Measurements from ENCODE around the gene VSTM4. TPM values are rescaled to one million over a fixed set of nuclear protein-coding genes. Genes with fewer than 3 reads are reported as not detected.
A peak's percentile ranks its signal among the peaks of the same experiment; 100 is the strongest.

VSTM4 gene
- total and polyA plus RNA-seq, 9 of the 15 experiments (the other 6 are each of a cell fraction or from before 2014, with no cell fraction given) = 1.0 to 7.9 (median 3.0) TPM

DNA sequence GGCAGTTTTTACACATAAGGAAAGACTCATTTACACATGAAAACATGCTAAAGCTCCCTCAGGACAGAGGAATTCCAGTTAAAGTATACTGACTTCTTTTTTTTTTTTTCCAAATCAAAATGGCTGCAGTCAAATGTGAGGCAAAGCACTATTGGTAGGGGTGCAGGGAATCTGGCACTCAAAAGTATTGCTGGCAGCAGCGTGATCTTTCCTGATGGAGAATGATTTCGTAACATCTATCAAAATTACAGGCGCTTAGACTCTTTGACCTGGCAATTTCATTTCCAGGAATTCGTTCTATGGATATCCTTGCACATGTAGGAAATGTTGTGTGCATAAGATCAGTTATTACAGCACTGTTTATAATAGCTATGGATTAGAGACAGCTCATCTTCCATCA is 65.7 kb downstream of the VSTM4 start:
- H3K27ac ChIP-seq (ENCODE audit: extremely low read depth, low read depth, low read length) = no peak overlapping the region
- TF ChIP-seq BRF1 (IDR thresholded peaks at IDR 0.05; ENCODE audit: borderline replicate concordance, extremely low read depth, insufficient read length) (no peak), CEBPG (CRISPR knock-in tag; IDR thresholded peaks at IDR 0.05) (no peak), CEBPG (tag; conservative IDR thresholded peaks at IDR 0.05 in 1 of 2, IDR thresholded peaks at IDR 0.05 in 1 of 2) (0 out of 4 replicates have a peak, but pooled peaks of 1 of the 2 experiments have one; percentile 29)
- BruUV-seq (replicated peaks) = no TSS peak
- no peak overlapping the region for H3K9ac ChIP-seq (ENCODE audit: insufficient read depth in 1 of 2, low read depth in 2 of 2, low read length in 2 of 2)
- H3K4me1 ChIP-seq (replicated peaks in 1 of 2; ENCODE audit: control insufficient read depth in 2 of 2, insufficient read depth in 2 of 2, low read length in 2 of 2) = no peaks in the 10 kb centered on the region
- DNase-seq (ENCODE audit: extremely low read depth in 1 of 4, low spot score in 3 of 4) (no peak), ATAC-seq (no peak), FAIRE-seq (peak; percentile 11)
- no peaks in the 10 kb centered on the region for H3K9me3 ChIP-seq (replicated peaks; ENCODE audit: control insufficient read depth, insufficient read depth, low read depth, low read length)
- H2AFZ ChIP-seq (ENCODE audit: low read depth, low read length) = no peak overlapping the region
- POLR2A ChIA-PET = interaction anchor here (0.7 to 1.5 kb wide), 3 partner anchors 13 to 36 kb away, joined by 3 to 5 read pairs (median 4); no protein-coding TSS in a partner anchor
- no peaks in the 10 kb centered on the region for H3K79me2 ChIP-seq (ENCODE audit: control insufficient read depth, insufficient read depth, low read length)
- H3K9me1 ChIP-seq (ENCODE audit: control insufficient read depth, insufficient read depth, low read length) = no peaks in the 10 kb centered on the region
- CTCF ChIA-PET (ENCODE audit: low intra/inter-chr PET ratio) = no interaction called here
- no peak overlapping the region for H3K4me2 ChIP-seq (ENCODE audit: insufficient read depth, low read length)
- H4K20me1 ChIP-seq (replicated peaks; ENCODE audit: control insufficient read depth, insufficient read depth, low read length) = no peaks in the 10 kb centered on the region
- H3K36me3 ChIP-seq (ENCODE audit: control insufficient read depth, insufficient read depth, low read length) = no peaks in the 10 kb centered on the region
- H3K4me3 ChIP-seq = no peak overlapping the region
- no peaks in the 10 kb centered on the region for H3K27me3 ChIP-seq (ENCODE audit: control insufficient read depth in 2 of 2, insufficient read depth in 2 of 2, low read length in 2 of 2)
- intact Hi-C loops (cut with micrococcal nuclease) = no loop called here
- WGBS (ENCODE audit: insufficient coverage, low coverage, missing lambda C conversion rate) = 38% methylated on average over 4 of the region's 4 CpGs
- in situ Hi-C loops (cut with MboI) = no loop called here

- Histone ChIP-seq H4K20me1 (replicated peaks; ENCODE audit: control insufficient read depth, insufficient read depth, low read length) (no peaks in the 10 kb centered on the region), H3K9me1 (ENCODE audit: control insufficient read depth, insufficient read depth, low read length) (no peaks in the 10 kb centered on the region), H3K9ac (ENCODE audit: insufficient read depth in 1 of 2, low read depth in 2 of 2, low read length in 2 of 2) (no peak overlapping the region), H3K9me3 (replicated peaks; ENCODE audit: control insufficient read depth, insufficient read depth, low read depth, low read length) (no peaks in the 10 kb centered on the region), H2AFZ (ENCODE audit: low read depth, low read length) (no peak overlapping the region), H3K27ac (ENCODE audit: extremely low read depth, low read depth, low read length) (no peak overlapping the region), H3K27me3 (ENCODE audit: control insufficient read depth in 2 of 2, insufficient read depth in 2 of 2, low read length in 2 of 2) (no peaks in the 10 kb centered on the region), H3K4me1 (replicated peaks in 1 of 2; ENCODE audit: control insufficient read depth in 2 of 2, insufficient read depth in 2 of 2, low read length in 2 of 2) (no peaks in the 10 kb centered on the region), H3K4me2 (ENCODE audit: insufficient read depth, low read length) (no peak overlapping the region), H3K36me3 (ENCODE audit: control insufficient read depth, insufficient read depth, low read length) (no peaks in the 10 kb centered on the region), H3K4me3 (no peak overlapping the region), H3K79me2 (ENCODE audit: control insufficient read depth, insufficient read depth, low read length) (no peaks in the 10 kb centered on the region)
- ChIA-PET POLR2A (no interaction called here), CTCF (ENCODE audit: low intra/inter-chr PET ratio) (no interaction called here)
- ATAC-seq (no peak), DNase-seq (ENCODE audit: extremely low read depth in 1 of 4, low spot score in 3 of 4) (no peak), FAIRE-seq (no peak)
- intact Hi-C loops (cut with micrococcal nuclease) = no loop called here
- in situ Hi-C loops (cut with MboI) = no loop called here
- BruUV-seq (replicated peaks) = no TSS peak
- WGBS (ENCODE audit: insufficient coverage, low coverage, missing lambda C conversion rate) = 57% methylated on average over 11 of the region's 11 CpGs
- TF ChIP-seq, protein P1, sequence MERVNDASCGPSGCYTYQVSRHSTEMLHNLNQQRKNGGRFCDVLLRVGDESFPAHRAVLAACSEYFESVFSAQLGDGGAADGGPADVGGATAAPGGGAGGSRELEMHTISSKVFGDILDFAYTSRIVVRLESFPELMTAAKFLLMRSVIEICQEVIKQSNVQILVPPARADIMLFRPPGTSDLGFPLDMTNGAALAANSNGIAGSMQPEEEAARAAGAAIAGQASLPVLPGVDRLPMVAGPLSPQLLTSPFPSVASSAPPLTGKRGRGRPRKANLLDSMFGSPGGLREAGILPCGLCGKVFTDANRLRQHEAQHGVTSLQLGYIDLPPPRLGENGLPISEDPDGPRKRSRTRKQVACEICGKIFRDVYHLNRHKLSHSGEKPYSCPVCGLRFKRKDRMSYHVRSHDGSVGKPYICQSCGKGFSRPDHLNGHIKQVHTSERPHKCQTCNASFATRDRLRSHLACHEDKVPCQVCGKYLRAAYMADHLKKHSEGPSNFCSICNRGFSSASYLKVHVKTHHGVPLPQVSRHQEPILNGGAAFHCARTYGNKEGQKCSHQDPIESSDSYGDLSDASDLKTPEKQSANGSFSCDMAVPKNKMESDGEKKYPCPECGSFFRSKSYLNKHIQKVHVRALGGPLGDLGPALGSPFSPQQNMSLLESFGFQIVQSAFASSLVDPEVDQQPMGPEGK (CRISPR knock-in tag; IDR thresholded peaks at IDR 0.05; ENCODE audit: borderline replicate concordance) = no peak
- TF ChIP-seq ZNF354B (CRISPR knock-in tag; IDR thresholded peaks at IDR 0.05) (no peak), FOS (IDR thresholded peaks at IDR 0.05; ENCODE audit: extremely low read depth, insufficient read length) (no peak), ZNF146 (CRISPR knock-in tag; IDR thresholded peaks at IDR 0.05; ENCODE audit: unreplicated experiment) (no peak), POLR2AphosphoS2 (IDR thresholded peaks at IDR 0.05; ENCODE audit: low read length) (no peak), GTF2A2 (tag; IDR thresholded peaks at IDR 0.05) (no peak), L3MBTL2 (IDR thresholded peaks at IDR 0.05) (no peak), MECOM (CRISPR knock-in tag; IDR thresholded peaks at IDR 0.05) (no peak), JUN (IDR thresholded peaks at IDR 0.05; ENCODE audit: borderline replicate concordance, low read depth, low read length) (no peak), JUN (CRISPR knock-in tag; IDR thresholded peaks at IDR 0.05; ENCODE audit: borderline replicate concordance) (no peak), XRCC4 (IDR thresholded peaks at IDR 0.05; ENCODE audit: extremely low read depth, insufficient read depth, insufficient read length) (no peak)
- TF ChIP-seq, protein P2, sequence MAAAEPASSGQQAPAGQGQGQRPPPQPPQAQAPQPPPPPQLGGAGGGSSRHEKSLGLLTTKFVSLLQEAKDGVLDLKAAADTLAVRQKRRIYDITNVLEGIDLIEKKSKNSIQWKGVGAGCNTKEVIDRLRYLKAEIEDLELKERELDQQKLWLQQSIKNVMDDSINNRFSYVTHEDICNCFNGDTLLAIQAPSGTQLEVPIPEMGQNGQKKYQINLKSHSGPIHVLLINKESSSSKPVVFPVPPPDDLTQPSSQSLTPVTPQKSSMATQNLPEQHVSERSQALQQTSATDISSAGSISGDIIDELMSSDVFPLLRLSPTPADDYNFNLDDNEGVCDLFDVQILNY (CRISPR knock-in tag; IDR thresholded peaks at IDR 0.05) = no peak
Measured at GRCh38 chr10:49047128-49047639, 68.1 kb downstream of the VSTM4 start.
